ENCODE results near the gene DAZAP1. TPM values are rescaled to one million over a fixed set of nuclear protein-coding genes. Genes with fewer than 3 reads are reported as not detected.

DAZAP1 gene
- total RNA-seq, 2 donors from 2014 or later, result 154 to 179 TPM

GRCh38 chr19:1467490-1468273, 60.3 kb downstream of the DAZAP1 start:
- no peak overlapping the region for H3K27ac ChIP-seq (ENCODE audit: low read depth, low read length)
- Mint-ChIP-seq H3K27me3 (ENCODE audit: insufficient read depth) (peaks cover 72% of the 10 kb centered on the region), H3K4me1 (no peaks in the 10 kb centered on the region)

GRCh38 chr19:1468274-1468820, 61.0 kb downstream of the DAZAP1 start:
- Mint-ChIP-seq H3K4me3 (no peak overlapping the region), H3K4me1 (no peaks in the 10 kb centered on the region), H3K27ac (no peak overlapping the region), H3K27me3 (ENCODE audit: insufficient read depth) (peaks cover 73% of the 10 kb centered on the region), H3K36me3 (ENCODE audit: low read depth) (no peaks in the 10 kb centered on the region), H3K9me3 (no peaks in the 10 kb centered on the region)
- 26 to 31% methylated on average over 32 to 49 of the region's 49 CpGs for WGBS, 2 experiments (ENCODE audit: insufficient coverage in 1 of 2, insufficient read length in 1 of 2)
- Histone ChIP-seq H3K4me1 (ENCODE audit: control insufficient read depth, insufficient read depth, low read length) (peaks cover 12% of the 10 kb centered on the region), H3K9ac (ENCODE audit: extremely low read depth, low read length, poor library complexity, severe bottlenecking) (no peak overlapping the region), H3K4me3 (ENCODE audit: low read length) (no peak overlapping the region), H3K9me3 (ENCODE audit: control insufficient read depth, low read length) (no peaks in the 10 kb centered on the region), H3K36me3 (ENCODE audit: control insufficient read depth, insufficient read depth, low read length) (no peaks in the 10 kb centered on the region), H3K27me3 (ENCODE audit: control insufficient read depth, insufficient read depth, low read length, poor library complexity, severe bottlenecking) (peaks cover 98% of the 10 kb centered on the region), H3K27ac (ENCODE audit: low read depth, low read length) (no peak overlapping the region)
- TF ChIP-seq CTCF (conservative IDR thresholded peaks at IDR 0.05), result no peak
- DNase-seq, result no peak

More at GRCh38 chr19:1467490-1468273, 60.3 kb downstream of the DAZAP1 start:
- peak; percentile 75 for DNase-seq
- Histone ChIP-seq H3K36me3 (ENCODE audit: control insufficient read depth, insufficient read depth, low read length) (no peaks in the 10 kb centered on the region), H3K9me3 (ENCODE audit: control insufficient read depth, low read length) (no peaks in the 10 kb centered on the region), H3K4me3 (ENCODE audit: low read length) (no peak overlapping the region), H3K27me3 (ENCODE audit: control insufficient read depth, insufficient read depth, low read length, poor library complexity, severe bottlenecking) (peaks cover 95% of the 10 kb centered on the region), H3K4me1 (ENCODE audit: control insufficient read depth, insufficient read depth, low read length) (peaks cover 12% of the 10 kb centered on the region), H3K9ac (ENCODE audit: extremely low read depth, low read length, poor library complexity, severe bottlenecking) (no peak overlapping the region)
- H3K9me3 Mint-ChIP-seq, result no peaks in the 10 kb centered on the region
- 7 to 12% methylated on average over 46 to 92 of the region's 92 CpGs for WGBS, 2 experiments (ENCODE audit: insufficient coverage in 1 of 2, insufficient read length in 1 of 2)
- no peak overlapping the region for H3K4me3 Mint-ChIP-seq
- H3K27ac Mint-ChIP-seq, result no peak overlapping the region
- TF ChIP-seq CTCF (conservative IDR thresholded peaks at IDR 0.05), result no peak
- H3K36me3 Mint-ChIP-seq (ENCODE audit: low read depth), result no peaks in the 10 kb centered on the region

GRCh38 chr19:1468821-1469254, 61.5 kb downstream of the DAZAP1 start:
- peak; percentile 88 for DNase-seq
- no peak overlapping the region for H3K27ac ChIP-seq (ENCODE audit: low read depth, low read length)
- H3K27me3 ChIP-seq (ENCODE audit: control insufficient read depth, insufficient read depth, low read length, poor library complexity, severe bottlenecking), result peaks cover 94% of the 10 kb centered on the region
- Mint-ChIP-seq H3K36me3 (ENCODE audit: low read depth) (no peaks in the 10 kb centered on the region), H3K4me3 (no peak overlapping the region), H3K27me3 (ENCODE audit: insufficient read depth) (peaks cover 70% of the 10 kb centered on the region), H3K9me3 (no peaks in the 10 kb centered on the region), H3K27ac (no peak overlapping the region), H3K4me1 (no peaks in the 10 kb centered on the region)
- H3K4me3 ChIP-seq (ENCODE audit: low read length), result no peak overlapping the region
- no peak for TF ChIP-seq CTCF (conservative IDR thresholded peaks at IDR 0.05)
- 4 to 8% methylated on average over 9 to 47 of the region's 47 CpGs for WGBS, 2 experiments (ENCODE audit: insufficient coverage in 1 of 2, insufficient read length in 1 of 2)
- peaks cover 12% of the 10 kb centered on the region for H3K4me1 ChIP-seq (ENCODE audit: control insufficient read depth, insufficient read depth, low read length)
- no peak overlapping the region for H3K9ac ChIP-seq (ENCODE audit: extremely low read depth, low read length, poor library complexity, severe bottlenecking)
- H3K36me3 ChIP-seq (ENCODE audit: control insufficient read depth, insufficient read depth, low read length), result no peaks in the 10 kb centered on the region
- no peaks in the 10 kb centered on the region for H3K9me3 ChIP-seq (ENCODE audit: control insufficient read depth, low read length)

Measured in endodermal cell (in vitro differentiated cells).